ENCODE results near the gene RIF1.

DNA sequence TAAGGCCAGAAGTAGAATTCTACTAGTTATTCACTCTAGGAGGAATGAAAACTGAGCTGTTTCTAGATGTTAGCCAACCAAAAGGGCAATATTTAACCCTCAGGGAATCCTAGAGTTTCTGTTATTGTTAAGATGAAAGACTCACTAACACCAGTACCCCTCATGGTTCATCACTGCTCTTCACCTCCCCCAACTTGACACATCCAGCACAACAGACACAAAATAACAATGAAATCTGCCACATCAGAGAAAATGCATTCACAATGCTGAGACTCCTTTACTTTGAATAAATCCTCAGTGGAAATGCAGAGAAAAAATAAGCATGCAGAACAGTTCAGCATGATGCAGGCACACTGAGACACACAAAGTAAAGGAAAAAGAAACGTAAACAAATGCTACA is 111.3 kb downstream of the RIF1 start:
- no peak for TF ChIP-seq CTCF (IDR thresholded peaks at IDR 0.05; ENCODE audit: insufficient read depth, low read depth, low read length)
- no peak for TF ChIP-seq EZH2 (IDR thresholded peaks at IDR 0.05; ENCODE audit: insufficient read depth, low read length)
